Measurements from ENCODE around the gene PRM3.

The PRM3 gene

GRCh38 chr16:11298143-11298900, 24.9 kb upstream of the PRM3 start:
- Histone ChIP-seq H3K79me2 (ENCODE audit: insufficient read depth, low read depth) (no peaks in the 10 kb centered on the region), H3K27me3 (ENCODE audit: insufficient read depth, low read depth) (peaks cover 42% of the 10 kb centered on the region), H3K36me3 (ENCODE audit: insufficient read depth) (no peaks in the 10 kb centered on the region), H3K4me3 (IDR thresholded peaks at IDR 0.05; ENCODE audit: insufficient read depth, low read depth, low read length) (no peak overlapping the region), H3K4me1 (ENCODE audit: low read depth, poor library complexity, severe bottlenecking) (peaks cover 45% of the 10 kb centered on the region), H3K4me2 (peak overlapping the region; percentile 62), H3K9ac (no peak overlapping the region), H2AFZ (ENCODE audit: low read depth) (no peak overlapping the region), H4K20me1 (ENCODE audit: insufficient read depth) (no peaks in the 10 kb centered on the region), H3K27ac (no peak overlapping the region)
- TF ChIP-seq CTCF (conservative IDR thresholded peaks at IDR 0.05; ENCODE audit: low read depth, low read length) = no peak

GRCh38 chr16:11297492-11298142, 24.2 kb upstream of the PRM3 start:
- no peak overlapping the region for H2AFZ ChIP-seq (ENCODE audit: low read depth)
- H4K20me1 ChIP-seq (ENCODE audit: insufficient read depth) = no peaks in the 10 kb centered on the region
- TF ChIP-seq CTCF (conservative IDR thresholded peaks at IDR 0.05; ENCODE audit: low read depth, low read length) = no peak
- H3K4me1 ChIP-seq (ENCODE audit: low read depth, poor library complexity, severe bottlenecking) = peaks cover 38% of the 10 kb centered on the region
- peak overlapping the region; percentile 62 for H3K4me2 ChIP-seq
- no peaks in the 10 kb centered on the region for H3K36me3 ChIP-seq (ENCODE audit: insufficient read depth)
- no peak overlapping the region for H3K27ac ChIP-seq
- H3K9ac ChIP-seq = no peak overlapping the region
- H3K27me3 ChIP-seq (ENCODE audit: insufficient read depth, low read depth) = peaks cover 42% of the 10 kb centered on the region
- no peaks in the 10 kb centered on the region for H3K79me2 ChIP-seq (ENCODE audit: insufficient read depth, low read depth)
- H3K4me3 ChIP-seq (IDR thresholded peaks at IDR 0.05; ENCODE audit: insufficient read depth, low read depth, low read length) = no peak overlapping the region

- no peak overlapping the region for H3K27ac ChIP-seq
- no peak overlapping the region for H3K9ac ChIP-seq
- no peak overlapping the region for H2AFZ ChIP-seq (ENCODE audit: low read depth)
- peaks cover 31% of the 10 kb centered on the region for H3K4me1 ChIP-seq (ENCODE audit: low read depth, poor library complexity, severe bottlenecking)
- H3K4me2 ChIP-seq = peak overlapping the region; percentile 62
- H4K20me1 ChIP-seq (ENCODE audit: insufficient read depth) = no peaks in the 10 kb centered on the region
- TF ChIP-seq CTCF (conservative IDR thresholded peaks at IDR 0.05; ENCODE audit: low read depth, low read length) = no peak
- peaks cover 47% of the 10 kb centered on the region for H3K27me3 ChIP-seq (ENCODE audit: insufficient read depth, low read depth)
- H3K79me2 ChIP-seq (ENCODE audit: insufficient read depth, low read depth) = no peaks in the 10 kb centered on the region
- H3K36me3 ChIP-seq (ENCODE audit: insufficient read depth) = no peaks in the 10 kb centered on the region
- no peak overlapping the region for H3K4me3 ChIP-seq (IDR thresholded peaks at IDR 0.05; ENCODE audit: insufficient read depth, low read depth, low read length)
Observed at GRCh38 chr16:11296706-11297491, 23.5 kb upstream of the PRM3 start.

GRCh38 chr16:11296351-11296705, 22.9 kb upstream of the PRM3 start:
- Histone ChIP-seq H3K27ac (no peak overlapping the region), H2AFZ (ENCODE audit: low read depth) (no peak overlapping the region), H3K9ac (no peak overlapping the region), H3K4me2 (no peak overlapping the region), H3K27me3 (ENCODE audit: insufficient read depth, low read depth) (peaks cover 50% of the 10 kb centered on the region), H4K20me1 (ENCODE audit: insufficient read depth) (no peaks in the 10 kb centered on the region), H3K36me3 (ENCODE audit: insufficient read depth) (no peaks in the 10 kb centered on the region), H3K4me1 (ENCODE audit: low read depth, poor library complexity, severe bottlenecking) (peaks cover 28% of the 10 kb centered on the region), H3K4me3 (IDR thresholded peaks at IDR 0.05; ENCODE audit: insufficient read depth, low read depth, low read length) (no peak overlapping the region), H3K79me2 (ENCODE audit: insufficient read depth, low read depth) (no peaks in the 10 kb centered on the region)
- TF ChIP-seq CTCF (conservative IDR thresholded peaks at IDR 0.05; ENCODE audit: low read depth, low read length) = no peak
